Loucy (cell line): Measurements from ENCODE around the gene MAFB.

Experiments used
- H2AFZ ChIP-seq: fragments of 200-600 bp; sonication (generic); 2 replicates; pipeline ENCODE4 v1.6.0; 2016; ENCODE audit warnings: antibody characterized with exemption, mild to moderate bottlenecking, low read length, moderate library complexity
- H3F3A ChIP-seq: fragments of 200-600 bp; 2 replicates; pipeline ENCODE4 v1.6.0; 2016; ENCODE audit warnings: antibody characterized with exemption, low read depth, mild to moderate bottlenecking
- H3K27me3 ChIP-seq: fragments of 200-600 bp; sonication (generic); 2 replicates; pipeline ENCODE4 v1.6.1; 2014; ENCODE audit warnings: low read length, mild to moderate bottlenecking; ENCODE audit not compliant: insufficient read depth, poor library complexity, severe bottlenecking
- H3K36me3 ChIP-seq: fragments of 200-600 bp; sonication (generic); 2 replicates; pipeline ENCODE4 v1.6.1; 2016; ENCODE audit warnings: low read length; ENCODE audit not compliant: insufficient read depth
- H3K4me1 ChIP-seq: fragments of 200-600 bp; sonication (generic); 2 replicates; pipeline ENCODE4 v1.5.1; 2014; ENCODE audit warnings: low read length, mild to moderate bottlenecking; ENCODE audit not compliant: insufficient read depth, poor library complexity, severe bottlenecking
- H3K4me2 ChIP-seq: fragments of 200-600 bp; sonication (generic); 2 replicates; pipeline ENCODE4 v1.6.0; 2014; ENCODE audit warnings: antibody characterized with exemption, low read length, low read depth, mild to moderate bottlenecking; ENCODE audit not compliant: poor library complexity, severe bottlenecking
- H3K4me3 ChIP-seq: fragments of 200-600 bp; sonication (generic); 2 replicates; pipeline ENCODE4 v1.5.1; 2014; ENCODE audit warnings: low read length, mild to moderate bottlenecking, mixed read lengths; ENCODE audit not compliant: poor library complexity, severe bottlenecking
- H3K79me2 ChIP-seq: fragments of 200-600 bp; sonication (generic); 2 replicates; pipeline ENCODE4 v1.6.1; 2014; ENCODE audit warnings: low read length; ENCODE audit not compliant: insufficient read depth
- H3K9ac ChIP-seq: fragments of 200-600 bp; sonication (generic); 2 replicates; pipeline ENCODE4 v1.6.0; 2014; ENCODE audit warnings: mild to moderate bottlenecking, low read depth, low read length, moderate library complexity; ENCODE audit not compliant: poor library complexity, severe bottlenecking
- H3K9me2 ChIP-seq: fragments of 200-600 bp; sonication (generic); replicated peaks from 2 replicates; pipeline ENCODE4 v1.6.1; 2016; ENCODE audit warnings: low read depth, low read length, mixed read lengths
- H3K9me3 ChIP-seq: fragments of 200-600 bp; sonication (generic); 2 replicates; pipeline ENCODE4 v1.6.1; 2014; ENCODE audit warnings: mild to moderate bottlenecking, antibody characterized with exemption, low read length, low read depth; ENCODE audit not compliant: insufficient read depth
- H4K20me1 ChIP-seq: fragments of 200-600 bp; sonication (generic); 2 replicates; pipeline ENCODE4 v1.6.0; 2014; ENCODE audit warnings: antibody characterized with exemption, low read length, mild to moderate bottlenecking; ENCODE audit not compliant: insufficient read depth, poor library complexity, severe bottlenecking
- EZH2phosphoT487 ChIP-seq: fragments of 200-600 bp; IDR thresholded peaks from 2 replicates; pipeline ENCODE4 v1.6.1; 2018; ENCODE audit warnings: antibody characterized with exemption, mild to moderate bottlenecking, moderate library complexity, borderline replicate concordance
- TF ChIP-seq, protein P1 (sequence below): fragments of 200-600 bp; sonication (generic); conservative IDR thresholded peaks from 2 replicates; pipeline ENCODE4 v1.5.1; 2014; ENCODE audit warnings: mild to moderate bottlenecking, antibody characterized with exemption, low read length

MAFB gene

DNA sequence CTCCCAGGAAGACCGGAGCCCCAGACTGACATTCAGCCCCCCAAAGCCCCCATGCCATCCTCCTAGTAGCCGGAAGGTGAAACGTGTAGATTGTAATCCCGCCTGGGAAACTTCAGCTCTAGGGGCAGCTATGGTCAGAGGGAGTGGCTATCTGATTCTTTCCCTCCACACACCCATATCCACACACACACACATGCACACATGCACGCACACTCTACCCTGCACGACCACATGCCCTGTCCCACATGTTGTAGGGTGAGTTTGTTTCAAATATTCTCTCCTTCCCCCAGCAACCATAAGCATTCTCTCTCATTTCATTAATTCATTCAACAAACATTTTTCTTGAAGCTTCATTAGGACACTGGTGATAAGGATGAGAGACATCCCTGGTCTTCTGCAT lies 42.2 kb downstream of the MAFB start:
- Histone ChIP-seq H3K79me2 (no peaks in the 10 kb centered on the region), H3K9ac (peak overlapping the region; percentile 41), H3K27me3 (no peaks in the 10 kb centered on the region), H3F3A (no peaks in the 10 kb centered on the region), H4K20me1 (no peaks in the 10 kb centered on the region), H3K36me3 (no peaks in the 10 kb centered on the region), H3K4me2 (peak overlapping the region; percentile 71), H3K4me3 (peak overlapping the region; percentile 50), H3K4me1 (peaks cover 19% of the 10 kb centered on the region), H2AFZ (peak overlapping the region; percentile 21; the same call in 1 of the 2 replicates), H3K9me2 (no peaks in the 10 kb centered on the region), H3K9me3 (no peaks in the 10 kb centered on the region)
- TF ChIP-seq, protein P1, sequence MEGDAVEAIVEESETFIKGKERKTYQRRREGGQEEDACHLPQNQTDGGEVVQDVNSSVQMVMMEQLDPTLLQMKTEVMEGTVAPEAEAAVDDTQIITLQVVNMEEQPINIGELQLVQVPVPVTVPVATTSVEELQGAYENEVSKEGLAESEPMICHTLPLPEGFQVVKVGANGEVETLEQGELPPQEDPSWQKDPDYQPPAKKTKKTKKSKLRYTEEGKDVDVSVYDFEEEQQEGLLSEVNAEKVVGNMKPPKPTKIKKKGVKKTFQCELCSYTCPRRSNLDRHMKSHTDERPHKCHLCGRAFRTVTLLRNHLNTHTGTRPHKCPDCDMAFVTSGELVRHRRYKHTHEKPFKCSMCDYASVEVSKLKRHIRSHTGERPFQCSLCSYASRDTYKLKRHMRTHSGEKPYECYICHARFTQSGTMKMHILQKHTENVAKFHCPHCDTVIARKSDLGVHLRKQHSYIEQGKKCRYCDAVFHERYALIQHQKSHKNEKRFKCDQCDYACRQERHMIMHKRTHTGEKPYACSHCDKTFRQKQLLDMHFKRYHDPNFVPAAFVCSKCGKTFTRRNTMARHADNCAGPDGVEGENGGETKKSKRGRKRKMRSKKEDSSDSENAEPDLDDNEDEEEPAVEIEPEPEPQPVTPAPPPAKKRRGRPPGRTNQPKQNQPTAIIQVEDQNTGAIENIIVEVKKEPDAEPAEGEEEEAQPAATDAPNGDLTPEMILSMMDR = no peak
- TF ChIP-seq EZH2phosphoT487 = no peak

DNA sequence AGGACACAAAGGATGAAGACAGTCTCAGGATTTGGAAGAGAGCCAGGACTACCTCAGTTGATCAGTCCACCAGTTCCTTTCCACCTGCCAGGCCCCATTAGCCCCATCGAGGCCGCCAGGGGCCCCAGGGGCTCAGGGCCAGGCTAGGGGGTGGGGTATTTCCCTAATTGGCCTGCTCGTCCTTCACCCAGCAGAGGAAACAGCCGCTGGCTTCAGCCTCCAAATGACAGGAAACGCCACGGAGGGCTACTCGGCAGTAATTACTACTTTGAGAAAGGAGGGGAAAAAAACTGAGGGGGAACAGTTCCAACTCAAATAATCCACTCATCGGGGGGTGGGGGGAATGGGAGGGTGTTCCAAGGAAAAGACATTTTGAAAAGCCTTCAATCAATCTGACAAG lies 42.7 kb downstream of the MAFB start:
- Histone ChIP-seq H3K9me2 (no peaks in the 10 kb centered on the region), H3K4me3 (peak overlapping the region; percentile 50), H2AFZ (peak overlapping the region; percentile 21; the same call in 1 of the 2 replicates), H4K20me1 (no peaks in the 10 kb centered on the region), H3K4me2 (peak overlapping the region; percentile 71), H3K27me3 (no peaks in the 10 kb centered on the region), H3K36me3 (no peaks in the 10 kb centered on the region), H3K9ac (peak overlapping the region; percentile 41), H3K79me2 (no peaks in the 10 kb centered on the region), H3K9me3 (no peaks in the 10 kb centered on the region), H3F3A (no peaks in the 10 kb centered on the region), H3K4me1 (peaks cover 19% of the 10 kb centered on the region)
- TF ChIP-seq, protein P1 = no peak
- TF ChIP-seq EZH2phosphoT487 = no peak

DNA sequence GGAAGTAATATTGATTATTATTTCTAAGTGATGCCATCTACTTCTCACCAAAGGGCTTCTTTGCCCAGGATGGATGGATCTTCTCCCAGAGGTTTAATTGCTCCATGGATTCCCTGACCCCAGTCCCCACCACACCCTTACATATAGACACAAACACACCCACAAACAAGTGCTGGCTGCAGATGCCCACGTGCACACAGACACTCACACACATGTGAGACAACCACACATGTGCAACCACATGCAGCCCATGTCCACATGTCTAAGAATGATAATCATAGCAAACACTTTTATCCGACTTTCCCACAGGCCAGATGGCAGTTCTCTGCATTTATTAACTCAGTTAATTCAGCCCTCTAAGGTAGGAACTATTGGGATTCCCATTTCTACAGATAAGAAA lies 44.2 kb downstream of the MAFB start:
- no peaks in the 10 kb centered on the region for H3K36me3 ChIP-seq

More for the DNA sequence above, 44.2 kb downstream of the MAFB start:
- no peak for TF ChIP-seq EZH2phosphoT487
- TF ChIP-seq, protein P1 = no peak
- H3K4me3 ChIP-seq = no peak overlapping the region
- H3K9ac ChIP-seq = no peak overlapping the region
- no peaks in the 10 kb centered on the region for H3K79me2 ChIP-seq
- peaks cover 19% of the 10 kb centered on the region for H3K4me1 ChIP-seq
- H3K27me3 ChIP-seq = no peaks in the 10 kb centered on the region
- no peaks in the 10 kb centered on the region for H3K9me3 ChIP-seq
- H3K4me2 ChIP-seq = no peak overlapping the region
- H3K9me2 ChIP-seq = no peaks in the 10 kb centered on the region
- H3F3A ChIP-seq = no peaks in the 10 kb centered on the region
- no peak overlapping the region for H2AFZ ChIP-seq
- H4K20me1 ChIP-seq = no peaks in the 10 kb centered on the region
